Measurements from ENCODE around the gene PHACTR3.
A peak's percentile ranks its signal among the peaks of the same experiment; 100 is the strongest.
"Not testable (repeated sequence)": the region's sequence is repeated elsewhere in the genome, so short reads cannot be mapped to it uniquely, and the experiment has no call there.

Gene PHACTR3

DNA sequence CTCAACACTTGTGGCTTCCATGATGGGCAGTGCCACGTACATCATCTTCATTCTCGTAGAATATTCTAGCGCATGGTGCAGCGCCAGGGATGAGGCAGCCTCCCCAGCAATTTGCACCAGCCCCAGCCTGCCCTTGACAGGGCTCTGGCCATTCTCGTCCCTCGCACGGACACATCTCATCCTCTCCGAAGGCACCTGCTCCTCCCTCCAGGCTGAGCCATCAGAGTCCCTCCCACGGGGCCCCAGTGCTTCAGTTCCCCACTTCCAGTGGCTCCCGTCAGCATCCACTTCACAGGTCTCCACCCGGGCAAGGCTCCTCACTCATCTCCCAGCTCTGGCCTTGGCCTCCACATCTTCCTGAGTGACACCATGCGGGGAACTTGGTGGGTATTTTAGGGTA lies 13.3 kb upstream of the PHACTR3 start:
- DNase-seq, result no peak

- DNase-seq, result no peak
These were observed 7.7 kb upstream of the PHACTR3 start for GRCh38 chr20:59596690-59597089.

DNA sequence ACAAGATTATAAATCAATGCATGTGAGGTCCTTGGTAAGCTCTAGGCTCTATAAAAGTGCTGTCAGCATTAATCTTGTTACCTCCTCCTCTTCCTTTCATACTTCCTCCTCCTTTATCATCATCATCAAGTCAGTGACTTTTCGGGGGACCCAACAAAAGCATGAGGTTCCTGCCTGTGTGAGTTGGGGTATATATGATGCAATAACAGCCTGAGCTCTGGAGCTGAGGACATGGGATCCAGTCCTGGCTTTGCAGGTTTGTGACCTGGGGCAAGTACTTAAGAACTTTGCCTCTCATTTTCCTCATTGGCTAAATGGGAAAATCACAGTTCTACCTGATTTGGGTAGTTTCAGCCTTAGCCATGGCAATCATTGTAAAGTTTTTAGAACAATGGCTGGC lies 7.1 kb upstream of the PHACTR3 start:
- DNase-seq, result no peak

DNA sequence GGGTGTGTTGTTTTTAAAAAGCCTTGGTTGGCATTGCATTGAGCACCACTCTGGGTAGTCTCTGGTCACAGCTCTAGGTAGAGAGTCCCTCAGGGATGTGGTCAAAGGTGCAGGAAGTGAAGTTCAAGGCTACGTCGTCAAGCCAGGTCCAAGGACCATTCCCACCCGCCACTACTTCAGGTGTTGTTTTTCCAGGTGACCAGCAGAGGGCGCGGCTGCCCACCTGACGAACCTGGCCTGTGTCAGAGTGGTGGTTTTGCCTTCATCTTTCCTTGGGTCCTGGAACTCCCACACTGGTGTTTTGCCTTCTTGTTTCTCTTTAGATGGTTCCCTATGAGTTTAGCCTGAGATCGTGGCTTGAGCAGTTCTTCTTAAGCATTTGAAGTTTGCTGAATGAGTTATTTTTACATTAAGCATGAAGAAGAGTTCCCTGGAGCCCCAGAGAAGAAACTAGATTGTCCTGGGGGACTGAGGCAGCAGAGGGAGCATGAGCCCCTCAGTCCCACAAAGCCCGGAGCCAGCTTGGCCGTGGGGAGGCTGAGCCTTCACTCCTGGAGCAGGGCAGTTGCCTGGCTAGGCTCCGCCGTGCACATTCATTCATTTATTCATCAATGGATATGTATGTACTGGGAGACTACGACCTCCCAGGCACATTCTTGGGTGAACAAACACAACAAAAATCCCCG lies 5.6 kb upstream of the PHACTR3 start:
- peak; percentile 20 for DNase-seq

GRCh38 chr20:59599941-59600340 lies 4.4 kb upstream of the PHACTR3 start:
- DNase-seq, result no peak

DNA sequence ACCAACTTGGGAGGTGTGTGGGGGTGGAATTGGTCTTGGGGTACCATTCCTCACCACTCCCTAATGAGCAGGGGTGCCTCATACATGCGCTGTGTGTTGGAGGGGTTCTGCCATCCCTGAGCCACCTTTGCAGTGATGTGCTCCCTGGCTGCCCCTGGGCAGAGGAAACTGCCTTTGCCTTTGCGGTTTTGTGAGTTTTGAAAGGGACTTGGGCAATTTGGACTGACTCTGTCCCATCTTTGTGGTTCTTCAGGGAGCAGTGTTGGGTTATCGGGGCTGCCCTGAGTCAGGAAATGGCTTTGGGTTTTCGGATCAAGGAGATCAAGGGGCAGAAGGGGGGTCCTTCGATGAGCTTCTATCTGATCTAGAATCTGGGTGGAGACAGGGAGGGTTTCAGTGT lies 3.9 kb upstream of the PHACTR3 start:
- no peak for DNase-seq

DNA sequence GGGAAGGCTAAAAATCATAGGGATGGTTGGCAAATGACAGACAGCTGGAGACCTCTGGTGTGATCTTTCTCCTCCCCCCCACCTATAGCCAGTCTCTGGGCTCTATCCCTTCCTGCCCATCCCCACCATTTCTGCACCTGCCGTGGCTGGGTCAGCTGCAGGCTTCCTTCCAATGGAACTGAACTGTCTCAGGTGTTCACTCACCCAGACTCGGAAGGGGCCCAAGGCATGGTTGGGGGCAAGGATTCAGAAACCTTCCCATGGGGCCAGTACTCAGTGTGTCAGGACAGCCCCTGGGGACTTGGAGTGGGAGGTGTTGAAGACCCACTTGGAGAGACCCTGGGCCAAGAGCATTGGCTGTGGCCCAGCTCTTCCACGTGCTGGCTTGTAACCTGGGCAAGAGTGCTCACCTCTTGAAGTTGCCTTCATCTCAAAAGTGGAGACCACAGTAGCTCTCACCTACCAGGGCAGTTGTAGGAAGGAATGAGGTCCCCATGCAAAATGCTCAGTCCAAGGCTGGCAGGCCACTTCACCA lies 1.7 kb upstream of the PHACTR3 start:
- DNase-seq, result no peak

DNA sequence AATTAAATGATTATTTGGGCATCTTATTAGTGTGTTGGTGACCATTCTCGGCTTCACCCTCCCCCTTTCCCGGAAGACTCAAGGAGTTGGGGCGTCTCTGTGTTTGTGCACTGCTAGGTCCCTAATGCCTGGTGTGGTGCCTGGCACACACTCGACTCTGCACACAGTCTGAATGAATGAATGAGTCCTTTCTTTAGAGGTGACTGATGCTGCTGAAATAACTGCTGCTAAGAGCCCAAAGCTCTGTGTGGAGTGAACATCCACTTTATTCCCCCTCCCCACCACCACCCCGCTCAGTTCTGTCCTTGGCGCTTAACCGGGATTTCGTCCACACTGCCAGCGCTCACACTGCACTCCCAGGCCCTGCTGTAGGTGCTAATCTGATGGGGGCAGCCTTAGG lies 1.2 kb upstream of the PHACTR3 start:
- DNase-seq, result no peak

GRCh38 chr20:59604741-59605600 lies 631 bp downstream of the PHACTR3 start:
- DNase-seq, result no peak

GRCh38 chr20:59605601-59606364 lies 1.4 kb downstream of the PHACTR3 start:
- no peak for DNase-seq

DNA sequence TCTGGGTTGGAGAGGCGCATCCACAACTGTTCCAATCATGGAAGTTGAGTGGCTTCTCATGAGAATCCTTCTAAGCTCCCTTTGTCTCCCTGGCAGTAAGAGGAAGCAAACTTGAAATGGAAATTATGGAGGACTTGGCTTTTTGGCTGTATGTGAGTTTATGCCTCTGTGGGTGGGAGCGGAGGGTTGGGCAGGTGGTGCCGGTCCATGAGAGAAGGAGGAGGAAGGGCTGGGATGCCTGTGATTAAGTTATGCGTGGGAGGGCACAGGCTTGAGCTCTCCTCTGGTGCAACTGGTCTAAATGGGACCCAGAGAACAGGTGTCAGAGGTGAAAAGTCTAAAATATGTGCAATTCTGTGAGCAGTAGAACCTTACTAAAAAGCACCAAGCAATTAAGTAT lies 2.2 kb downstream of the PHACTR3 start:
- DNase-seq, result no peak

DNA sequence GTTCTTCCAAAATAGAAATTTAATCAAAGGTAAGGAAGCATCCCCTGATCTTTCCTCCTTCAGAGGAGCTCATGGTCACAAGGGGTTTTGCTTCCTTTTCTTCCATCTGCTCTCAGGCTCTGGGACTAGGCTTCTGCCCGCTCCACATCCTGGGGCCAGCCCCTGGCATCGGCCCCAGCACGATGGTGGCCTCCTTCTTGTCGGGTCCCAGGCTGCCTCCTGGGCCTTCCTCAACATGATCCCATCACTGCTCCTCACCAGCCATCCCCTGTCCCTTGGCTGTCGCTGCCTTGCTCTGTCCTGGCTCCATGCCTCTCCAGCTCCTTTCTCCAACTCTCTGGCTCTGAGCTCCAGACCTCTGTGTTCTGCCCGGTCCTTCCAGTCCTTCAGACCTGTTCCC lies 4.1 kb downstream of the PHACTR3 start:
- no peak for DNase-seq

- no peak for DNase-seq
These were observed 4.5 kb downstream of the PHACTR3 start for GRCh38 chr20:59608871-59609270.

- DNase-seq, result no peak
These were observed 6.9 kb downstream of the PHACTR3 start for GRCh38 chr20:59611286-59611685.

- no peak for DNase-seq
These were observed 9.5 kb downstream of the PHACTR3 start for GRCh38 chr20:59613861-59614260.

DNA sequence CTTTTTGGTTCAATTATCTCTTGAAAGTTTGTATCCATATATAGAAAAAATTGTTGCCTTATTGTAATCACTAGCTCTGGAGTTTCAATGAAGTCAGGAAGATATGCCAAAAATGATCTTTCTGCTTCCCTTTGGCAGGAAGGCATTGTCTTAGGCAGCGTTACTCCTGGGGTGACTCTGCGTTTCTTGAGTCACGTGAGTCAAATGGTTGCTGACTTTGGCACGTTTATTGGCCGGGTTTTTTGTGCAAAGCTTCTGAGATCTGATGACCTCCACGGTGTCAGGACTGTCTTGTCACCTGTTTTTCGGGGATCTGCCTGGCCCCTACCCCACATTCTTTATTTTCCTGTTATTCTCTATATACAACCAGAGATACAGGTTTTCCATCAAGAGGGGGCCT lies 10.4 kb downstream of the PHACTR3 start:
- no peak for DNase-seq

DNA sequence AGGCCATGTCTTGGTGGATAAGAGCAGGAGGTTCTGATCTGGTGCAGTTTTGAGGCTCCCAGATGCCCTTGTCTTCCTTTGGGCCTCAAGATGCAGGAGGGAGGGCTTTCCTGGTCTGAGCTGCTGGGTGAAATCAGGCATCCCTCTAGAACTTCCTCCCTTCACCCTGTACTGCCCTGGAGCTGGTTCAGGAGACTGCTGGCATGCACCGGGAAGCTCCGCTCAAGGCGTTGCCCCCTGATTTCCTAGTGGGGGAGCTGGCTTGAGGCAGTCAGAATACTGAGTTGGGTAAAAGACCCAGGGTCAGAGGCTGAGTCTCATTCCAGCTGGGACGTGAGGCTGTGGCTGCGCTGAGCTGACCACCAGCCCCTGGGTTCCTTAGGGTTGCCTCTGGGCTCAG lies 12.0 kb downstream of the PHACTR3 start:
- DNase-seq, result no peak

GRCh38 chr20:59617221-59617620 lies 12.9 kb downstream of the PHACTR3 start:
- no peak for DNase-seq

- DNase-seq, result no peak
These were observed 13.8 kb downstream of the PHACTR3 start for GRCh38 chr20:59618131-59618530.

- not testable (repeated sequence) for DNase-seq
These were observed 14.2 kb downstream of the PHACTR3 start for GRCh38 chr20:59618585-59618984.

- no peak for DNase-seq
These were observed 16.6 kb downstream of the PHACTR3 start for GRCh38 chr20:59620860-59621505.

DNA sequence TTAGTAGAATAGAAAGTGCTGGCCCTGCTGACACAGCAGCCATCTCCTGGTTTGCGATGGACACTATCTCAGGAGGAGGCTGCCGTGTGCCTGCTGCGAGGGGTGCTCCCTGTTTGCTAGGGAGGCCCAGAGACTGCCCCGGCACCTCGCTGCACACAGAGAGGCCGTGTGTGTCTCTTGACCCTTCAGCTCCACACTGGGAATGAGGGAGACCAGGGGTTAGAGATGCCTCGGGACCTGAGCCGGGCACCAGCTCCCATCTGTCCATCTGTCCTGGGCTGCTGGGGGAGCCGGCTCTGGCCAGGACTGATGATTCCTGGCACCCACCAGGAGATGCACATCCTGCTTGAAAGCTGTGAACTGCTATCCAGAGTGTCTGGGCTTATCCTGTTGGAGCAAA lies 18.2 kb downstream of the PHACTR3 start:
- DNase-seq, result no peak

GRCh38 chr20:59623133-59623532 lies 18.8 kb downstream of the PHACTR3 start:
- DNase-seq, result no peak
